HepG2 (cell line): ENCODE data around the gene ABTB2. TPM values are rescaled to one million over a fixed set of nuclear protein-coding genes. Genes with fewer than 3 reads are reported as not detected.

Experiments
- ARID3A ChIP-seq: IDR thresholded peaks from 2 replicates; pipeline ENCODE4 v1.6.1; 2012; ENCODE audit warnings: low read depth, low read length, improper control_type of control experiment
- ATAD3A ChIP-seq: sonication (generic); formaldehyde crosslinking; IDR thresholded peaks from 2 replicates; pipeline ENCODE4 v1.4.0; 2020; ENCODE audit warnings: missing genetic modification reagents
- HDAC2 ChIP-seq: sonication (generic); formaldehyde crosslinking; IDR thresholded peaks from 2 replicates; pipeline ENCODE4 v1.4.0; 2020; ENCODE audit warnings: missing genetic modification reagents
- HOXA3 ChIP-seq: sonication (generic); formaldehyde crosslinking; IDR thresholded peaks from 2 replicates; pipeline ENCODE4 v1.5.0; 2020; ENCODE audit warnings: missing genetic modification reagents
- IKZF1 ChIP-seq: fragments of 450-650 bp; IDR thresholded peaks from 2 replicates; pipeline ENCODE4 v1.7.1; 2016
- MNT ChIP-seq: fragments of 450-650 bp; IDR thresholded peaks from 2 replicates; pipeline ENCODE4 v1.6.1; 2016
- ZBTB37 ChIP-seq: sonication (generic); formaldehyde crosslinking; IDR thresholded peaks from 2 replicates; pipeline ENCODE4 v1.4.0; 2020; ENCODE audit warnings: mild to moderate bottlenecking, missing genetic modification reagents
- ZKSCAN1 ChIP-seq: fragments of 150-350 bp; IDR thresholded peaks from 2 replicates; pipeline ENCODE4 v1.6.1; 2014; ENCODE audit warnings: low read length
- ZNF24 ChIP-seq: fragments of 450-650 bp; IDR thresholded peaks from 2 replicates; pipeline ENCODE4 v1.6.1; 2017; ENCODE audit warnings: antibody characterized with exemption, mild to moderate bottlenecking
- ZNF3 ChIP-seq: IDR thresholded peaks from 2 replicates; pipeline ENCODE4 v1.7.0; 2017; ENCODE audit warnings: inconsistent platforms
- ZNF563 ChIP-seq: sonication (generic); formaldehyde crosslinking; IDR thresholded peaks from 2 replicates; pipeline ENCODE4 v1.8.0; 2022; ENCODE audit warnings: mild to moderate bottlenecking, moderate library complexity, missing genetic modification reagents
- ZNF780A ChIP-seq: sonication (generic); formaldehyde crosslinking; IDR thresholded peaks from 2 replicates; pipeline ENCODE4 v1.8.0; 2022; ENCODE audit warnings: mild to moderate bottlenecking, missing genetic modification reagents, moderate library complexity
- polyA plus RNA-seq, 8 experiments: library from polyadenylated mRNA; depleted of rRNA in 3 of 8; stranded (reverse) in 7 of 8; unstranded in 1 of 8; fragments of >200 nt; fragmentation: Illumina TruSeq in 4 of 8; extraction: Trizol in 4 of 8; gene quantifications; 2 replicates each; pipeline versions ENCODE4 v1.2.1 to v1.2.3, GENCODE V29; 2011 to 2016; ENCODE audit warnings: low read depth in 4 of 8, missing spikeins in 1 of 8, mixed read lengths in 1 of 8; ENCODE audit not compliant: insufficient read depth in 1 of 8
- total RNA-seq, 5 experiments: library from RNA; depleted of rRNA; stranded (reverse); fragments of >200 nt; fragmentation: Illumina TruSeq; extraction: Trizol; gene quantifications; 2 replicates each; pipeline ENCODE4 v1.2.3, GENCODE V29; 2016; ENCODE audit warnings: low read depth in 1 of 5
- TF ChIP-seq, protein P1 (sequence below): sonication (generic); formaldehyde crosslinking; IDR thresholded peaks from 2 replicates; pipeline ENCODE4 v1.5.0; 2020; ENCODE audit warnings: missing genetic modification reagents, mild to moderate bottlenecking, borderline replicate concordance
- TF ChIP-seq, protein P2 (sequence below): sonication (generic); formaldehyde crosslinking; IDR thresholded peaks from 2 replicates; pipeline ENCODE4 v1.4.0; 2020; ENCODE audit warnings: missing genetic modification reagents
- TF ChIP-seq, protein P3 (sequence below): sonication (generic); formaldehyde crosslinking; IDR thresholded peaks from 2 replicates; pipeline ENCODE4 v1.8.1; 2022; ENCODE audit warnings: low read depth, mild to moderate bottlenecking, missing genetic modification reagents

The ABTB2 gene
- total and polyA plus RNA-seq, 2 of the 13 experiments (the other 11 are each of a cell fraction or from before 2014, with no cell fraction given): 5.1 to 15.4 TPM

GRCh38 chr11:34308913-34309585 lies 48.8 kb downstream of the ABTB2 start (continued):
- TF ChIP-seq, protein P1, sequence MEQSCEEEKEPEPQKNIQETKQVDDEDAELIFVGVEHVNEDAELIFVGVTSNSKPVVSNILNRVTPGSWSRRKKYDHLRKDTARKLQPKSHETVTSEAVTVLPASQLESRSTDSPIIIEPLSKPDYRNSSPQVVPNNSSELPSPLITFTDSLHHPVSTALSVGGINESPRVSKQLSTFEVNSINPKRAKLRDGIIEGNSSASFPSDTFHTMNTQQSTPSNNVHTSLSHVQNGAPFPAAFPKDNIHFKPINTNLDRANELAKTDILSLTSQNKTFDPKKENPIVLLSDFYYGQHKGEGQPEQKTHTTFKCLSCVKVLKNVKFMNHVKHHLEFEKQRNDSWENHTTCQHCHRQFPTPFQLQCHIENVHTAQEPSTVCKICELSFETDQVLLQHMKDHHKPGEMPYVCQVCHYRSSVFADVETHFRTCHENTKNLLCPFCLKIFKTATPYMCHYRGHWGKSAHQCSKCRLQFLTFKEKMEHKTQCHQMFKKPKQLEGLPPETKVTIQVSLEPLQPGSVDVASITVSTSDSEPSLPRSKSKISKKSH (CRISPR knock-in tag): no peak
- TF ChIP-seq ZBTB37 (no peak), IKZF1 (no peak), HDAC2 (CRISPR knock-in tag) (peak; percentile 74), ARID3A (peak; percentile 95), HOXA3 (peak; percentile 52; the same call in 1 of the 2 replicates), ZNF24 (no peak), ATAD3A (CRISPR knock-in tag) (no peak), ZKSCAN1 (no peak), ZNF563 (CRISPR knock-in tag) (no peak), MNT (no peak), ZNF3 (CRISPR knock-in tag) (no peak), ZNF780A (CRISPR knock-in tag) (no peak)
- TF ChIP-seq, protein P2, sequence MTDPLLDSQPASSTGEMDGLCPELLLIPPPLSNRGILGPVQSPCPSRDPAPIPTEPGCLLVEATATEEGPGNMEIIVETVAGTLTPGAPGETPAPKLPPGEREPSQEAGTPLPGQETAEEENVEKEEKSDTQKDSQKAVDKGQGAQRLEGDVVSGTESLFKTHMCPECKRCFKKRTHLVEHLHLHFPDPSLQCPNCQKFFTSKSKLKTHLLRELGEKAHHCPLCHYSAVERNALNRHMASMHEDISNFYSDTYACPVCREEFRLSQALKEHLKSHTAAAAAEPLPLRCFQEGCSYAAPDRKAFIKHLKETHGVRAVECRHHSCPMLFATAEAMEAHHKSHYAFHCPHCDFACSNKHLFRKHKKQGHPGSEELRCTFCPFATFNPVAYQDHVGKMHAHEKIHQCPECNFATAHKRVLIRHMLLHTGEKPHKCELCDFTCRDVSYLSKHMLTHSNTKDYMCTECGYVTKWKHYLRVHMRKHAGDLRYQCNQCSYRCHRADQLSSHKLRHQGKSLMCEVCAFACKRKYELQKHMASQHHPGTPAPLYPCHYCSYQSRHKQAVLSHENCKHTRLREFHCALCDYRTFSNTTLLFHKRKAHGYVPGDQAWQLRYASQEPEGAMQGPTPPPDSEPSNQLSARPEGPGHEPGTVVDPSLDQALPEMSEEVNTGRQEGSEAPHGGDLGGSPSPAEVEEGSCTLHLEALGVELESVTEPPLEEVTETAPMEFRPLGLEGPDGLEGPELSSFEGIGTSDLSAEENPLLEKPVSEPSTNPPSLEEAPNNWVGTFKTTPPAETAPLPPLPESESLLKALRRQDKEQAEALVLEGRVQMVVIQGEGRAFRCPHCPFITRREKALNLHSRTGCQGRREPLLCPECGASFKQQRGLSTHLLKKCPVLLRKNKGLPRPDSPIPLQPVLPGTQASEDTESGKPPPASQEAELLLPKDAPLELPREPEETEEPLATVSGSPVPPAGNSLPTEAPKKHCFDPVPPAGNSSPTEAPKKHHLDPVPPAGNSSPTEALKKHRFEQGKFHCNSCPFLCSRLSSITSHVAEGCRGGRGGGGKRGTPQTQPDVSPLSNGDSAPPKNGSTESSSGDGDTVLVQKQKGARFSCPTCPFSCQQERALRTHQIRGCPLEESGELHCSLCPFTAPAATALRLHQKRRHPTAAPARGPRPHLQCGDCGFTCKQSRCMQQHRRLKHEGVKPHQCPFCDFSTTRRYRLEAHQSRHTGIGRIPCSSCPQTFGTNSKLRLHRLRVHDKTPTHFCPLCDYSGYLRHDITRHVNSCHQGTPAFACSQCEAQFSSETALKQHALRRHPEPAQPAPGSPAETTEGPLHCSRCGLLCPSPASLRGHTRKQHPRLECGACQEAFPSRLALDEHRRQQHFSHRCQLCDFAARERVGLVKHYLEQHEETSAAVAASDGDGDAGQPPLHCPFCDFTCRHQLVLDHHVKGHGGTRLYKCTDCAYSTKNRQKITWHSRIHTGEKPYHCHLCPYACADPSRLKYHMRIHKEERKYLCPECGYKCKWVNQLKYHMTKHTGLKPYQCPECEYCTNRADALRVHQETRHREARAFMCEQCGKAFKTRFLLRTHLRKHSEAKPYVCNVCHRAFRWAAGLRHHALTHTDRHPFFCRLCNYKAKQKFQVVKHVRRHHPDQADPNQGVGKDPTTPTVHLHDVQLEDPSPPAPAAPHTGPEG (CRISPR knock-in tag): no peak
- TF ChIP-seq, protein P3, sequence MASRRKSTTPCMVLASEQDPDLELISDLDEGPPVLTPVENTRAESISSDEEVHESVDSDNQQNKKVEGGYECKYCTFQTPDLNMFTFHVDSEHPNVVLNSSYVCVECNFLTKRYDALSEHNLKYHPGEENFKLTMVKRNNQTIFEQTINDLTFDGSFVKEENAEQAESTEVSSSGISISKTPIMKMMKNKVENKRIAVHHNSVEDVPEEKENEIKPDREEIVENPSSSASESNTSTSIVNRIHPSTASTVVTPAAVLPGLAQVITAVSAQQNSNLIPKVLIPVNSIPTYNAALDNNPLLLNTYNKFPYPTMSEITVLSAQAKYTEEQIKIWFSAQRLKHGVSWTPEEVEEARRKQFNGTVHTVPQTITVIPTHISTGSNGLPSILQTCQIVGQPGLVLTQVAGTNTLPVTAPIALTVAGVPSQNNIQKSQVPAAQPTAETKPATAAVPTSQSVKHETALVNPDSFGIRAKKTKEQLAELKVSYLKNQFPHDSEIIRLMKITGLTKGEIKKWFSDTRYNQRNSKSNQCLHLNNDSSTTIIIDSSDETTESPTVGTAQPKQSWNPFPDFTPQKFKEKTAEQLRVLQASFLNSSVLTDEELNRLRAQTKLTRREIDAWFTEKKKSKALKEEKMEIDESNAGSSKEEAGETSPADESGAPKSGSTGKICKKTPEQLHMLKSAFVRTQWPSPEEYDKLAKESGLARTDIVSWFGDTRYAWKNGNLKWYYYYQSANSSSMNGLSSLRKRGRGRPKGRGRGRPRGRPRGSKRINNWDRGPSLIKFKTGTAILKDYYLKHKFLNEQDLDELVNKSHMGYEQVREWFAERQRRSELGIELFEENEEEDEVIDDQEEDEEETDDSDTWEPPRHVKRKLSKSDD (CRISPR knock-in tag): no peak
